Renal cortex interstitium (tissue), 11 donors: Measurements from ENCODE around the gene RABIF. TPM values are rescaled to one million over a fixed set of nuclear protein-coding genes. Genes with fewer than 3 reads are reported as not detected.

Source experiments
- DNase-seq, 11 donors: peaks; one replicate each; pipeline ENCODE4 v3.0.0-alpha.2; 2013; ENCODE audit warnings: low read depth in 9 of 11, low spot score in 4 of 11; ENCODE audit errors: extremely low read depth in 1 of 11
- polyA plus RNA-seq, 3 donors: library from polyadenylated mRNA; unstranded; fragments of 120-200 nt; gene quantifications; one replicate each; pipeline ENCODE4 v1.2.1, GENCODE V29; 2013; ENCODE audit not compliant: insufficient read length in 3 of 3

Gene RABIF
- polyA plus RNA-seq, 3 donors = 9.3 to 11.2 (median 11.1) TPM

- no peak for DNase-seq
Observed at GRCh38 chr1:202901555-202901954, 12.6 kb upstream of the RABIF start.

- DNase-seq = no peak
Observed at GRCh38 chr1:202892501-202892900, 3.6 kb upstream of the RABIF start.

- no peak for DNase-seq
Observed at GRCh38 chr1:202890392-202890791, 1.4 kb upstream of the RABIF start.

GRCh38 chr1:202888221-202888530, 773 bp downstream of the RABIF start:
- no peak for DNase-seq

GRCh38 chr1:202880961-202881460, 7.9 kb downstream of the RABIF start:
- DNase-seq = no peak

GRCh38 chr1:202880062-202880461, 8.9 kb downstream of the RABIF start:
- no peak for DNase-seq

- DNase-seq = no peak
Observed at GRCh38 chr1:202879128-202879527, 9.8 kb downstream of the RABIF start.

- DNase-seq = no peak
Observed at GRCh38 chr1:202873026-202873425, 15.9 kb downstream of the RABIF start.

- DNase-seq = no peak
Observed at GRCh38 chr1:202871367-202871766, 17.6 kb downstream of the RABIF start.

GRCh38 chr1:202862679-202863560, 26.0 kb downstream of the RABIF start:
- DNase-seq = peak in 1 of 11 donors; percentile 24

- DNase-seq = peak; percentile 72 to 89 (median 87)
Observed at GRCh38 chr1:202861420-202862132, 27.4 kb downstream of the RABIF start.

GRCh38 chr1:202860744-202861419, 28.1 kb downstream of the RABIF start:
- DNase-seq = peak; percentile 33 to 69 (median 55)

GRCh38 chr1:202858789-202859414, 30.0 kb downstream of the RABIF start:
- DNase-seq = no peak

- DNase-seq = peak in 5 of 11 donors; percentile 13 to 53 (median 34)
Observed at GRCh38 chr1:202858331-202858730, 30.6 kb downstream of the RABIF start.

- peak in 1 of 11 donors; percentile 45 for DNase-seq
Observed at GRCh38 chr1:202857136-202857610, 31.8 kb downstream of the RABIF start.

GRCh38 chr1:202856014-202856413, 32.9 kb downstream of the RABIF start:
- no peak for DNase-seq

- no peak for DNase-seq
Observed at GRCh38 chr1:202854787-202855186, 34.2 kb downstream of the RABIF start.

GRCh38 chr1:202852163-202852904, 36.6 kb downstream of the RABIF start:
- peak in 3 of 11 donors; percentile 13 to 20 (median 18) for DNase-seq
